Measurements from ENCODE around the gene ZNF552.
"Not testable (repeated sequence)": the region's sequence is repeated elsewhere in the genome, so short reads cannot be mapped to it uniquely, and the experiment has no call there.

Gene ZNF552

GRCh38 chr19:57812975-57813820, 1.5 kb downstream of the ZNF552 start:
- not testable (repeated sequence) for H3K27me3 ChIP-seq (ENCODE audit: insufficient read depth, low read length); H3K4me1 ChIP-seq (ENCODE audit: insufficient read depth, low read length); H3K9me3 ChIP-seq (ENCODE audit: low read length); H2AFZ ChIP-seq (ENCODE audit: low read depth, low read length); H3K4me3 ChIP-seq (ENCODE audit: low read length)
- peaks cover 16% of the 10 kb centered on the region for H3K36me3 ChIP-seq (ENCODE audit: insufficient read depth, low read length)

GRCh38 chr19:57812226-57812625, 2.5 kb downstream of the ZNF552 start:
- H3K36me3 ChIP-seq (ENCODE audit: insufficient read depth, low read length), result peaks cover 23% of the 10 kb centered on the region
- no peak overlapping the region for H2AFZ ChIP-seq (ENCODE audit: low read depth, low read length)

GRCh38 chr19:57810410-57811295, 4.1 kb downstream of the ZNF552 start:
- H3K4me1 ChIP-seq (ENCODE audit: insufficient read depth, low read length); H3K9me3 ChIP-seq (ENCODE audit: low read length); H3K4me3 ChIP-seq (ENCODE audit: low read length); H2AFZ ChIP-seq (ENCODE audit: low read depth, low read length); H3K27me3 ChIP-seq (ENCODE audit: insufficient read depth, low read length): not testable (repeated sequence)
- H3K36me3 ChIP-seq (ENCODE audit: insufficient read depth, low read length), result peaks cover 28% of the 10 kb centered on the region

More at GRCh38 chr19:57812226-57812625, 2.5 kb downstream of the ZNF552 start:
- H3K9me3 ChIP-seq (ENCODE audit: low read length), result no peaks in the 10 kb centered on the region
- H3K27me3 ChIP-seq (ENCODE audit: insufficient read depth, low read length), result no peaks in the 10 kb centered on the region
- no peak overlapping the region for H3K4me3 ChIP-seq (ENCODE audit: low read length)
- H3K4me1 ChIP-seq (ENCODE audit: insufficient read depth, low read length), result peaks cover 10% of the 10 kb centered on the region

- peaks cover 25% of the 10 kb centered on the region for H3K36me3 ChIP-seq (ENCODE audit: insufficient read depth, low read length)
- H3K4me3 ChIP-seq (ENCODE audit: low read length), result no peak overlapping the region
- no peaks in the 10 kb centered on the region for H3K27me3 ChIP-seq (ENCODE audit: insufficient read depth, low read length)
- no peak overlapping the region for H2AFZ ChIP-seq (ENCODE audit: low read depth, low read length)
- H3K9me3 ChIP-seq (ENCODE audit: low read length), result no peaks in the 10 kb centered on the region
- peaks cover 12% of the 10 kb centered on the region for H3K4me1 ChIP-seq (ENCODE audit: insufficient read depth, low read length)
These were observed 7.2 kb downstream of the ZNF552 start for GRCh38 chr19:57807541-57807940.

- Histone ChIP-seq H2AFZ (ENCODE audit: low read depth, low read length) (peak overlapping the region; percentile 95), H3K9me3 (ENCODE audit: low read length) (no peaks in the 10 kb centered on the region), H3K27me3 (ENCODE audit: insufficient read depth, low read length) (no peaks in the 10 kb centered on the region), H3K4me1 (ENCODE audit: insufficient read depth, low read length) (peaks cover 12% of the 10 kb centered on the region), H3K4me3 (ENCODE audit: low read length) (peak overlapping the region; percentile 61), H3K36me3 (ENCODE audit: insufficient read depth, low read length) (peaks cover 21% of the 10 kb centered on the region)
These were observed 11.0 kb downstream of the ZNF552 start for GRCh38 chr19:57803594-57804325.

- H3K27me3 ChIP-seq (ENCODE audit: insufficient read depth, low read length), result no peaks in the 10 kb centered on the region
- peak overlapping the region; percentile 61 for H3K4me3 ChIP-seq (ENCODE audit: low read length)
- H3K4me1 ChIP-seq (ENCODE audit: insufficient read depth, low read length), result peaks cover 12% of the 10 kb centered on the region
- H3K9me3 ChIP-seq (ENCODE audit: low read length), result no peaks in the 10 kb centered on the region
- peaks cover 17% of the 10 kb centered on the region for H3K36me3 ChIP-seq (ENCODE audit: insufficient read depth, low read length)
- H2AFZ ChIP-seq (ENCODE audit: low read depth, low read length), result peak overlapping the region; percentile 95
These were observed 11.5 kb downstream of the ZNF552 start for GRCh38 chr19:57803265-57803593.

GRCh38 chr19:57802269-57802668, 12.4 kb downstream of the ZNF552 start:
- H3K4me1 ChIP-seq (ENCODE audit: insufficient read depth, low read length), result peaks cover 12% of the 10 kb centered on the region
- H3K4me3 ChIP-seq (ENCODE audit: low read length), result no peak overlapping the region

GRCh38 chr19:57800696-57801095, 14.0 kb downstream of the ZNF552 start:
- Histone ChIP-seq H3K27me3 (ENCODE audit: insufficient read depth, low read length) (no peaks in the 10 kb centered on the region), H3K36me3 (ENCODE audit: insufficient read depth, low read length) (peaks cover 12% of the 10 kb centered on the region), H2AFZ (ENCODE audit: low read depth, low read length) (no peak overlapping the region), H3K4me3 (ENCODE audit: low read length) (no peak overlapping the region), H3K9me3 (ENCODE audit: low read length) (peaks cover 1% of the 10 kb centered on the region), H3K4me1 (ENCODE audit: insufficient read depth, low read length) (peaks cover 12% of the 10 kb centered on the region)

More at GRCh38 chr19:57802269-57802668, 12.4 kb downstream of the ZNF552 start:
- Histone ChIP-seq H3K27me3 (ENCODE audit: insufficient read depth, low read length) (no peaks in the 10 kb centered on the region), H2AFZ (ENCODE audit: low read depth, low read length) (no peak overlapping the region), H3K36me3 (ENCODE audit: insufficient read depth, low read length) (peaks cover 9% of the 10 kb centered on the region), H3K9me3 (ENCODE audit: low read length) (no peaks in the 10 kb centered on the region)

GRCh38 chr19:57796580-57796979, 18.1 kb downstream of the ZNF552 start:
- H3K36me3 ChIP-seq (ENCODE audit: insufficient read depth, low read length), result peaks cover 19% of the 10 kb centered on the region
- H3K9me3 ChIP-seq (ENCODE audit: low read length); H2AFZ ChIP-seq (ENCODE audit: low read depth, low read length); H3K4me1 ChIP-seq (ENCODE audit: insufficient read depth, low read length); H3K4me3 ChIP-seq (ENCODE audit: low read length); H3K27me3 ChIP-seq (ENCODE audit: insufficient read depth, low read length): not testable (repeated sequence)

GRCh38 chr19:57789288-57789687, 25.4 kb downstream of the ZNF552 start:
- no peak overlapping the region for H2AFZ ChIP-seq (ENCODE audit: low read depth, low read length)
- no peaks in the 10 kb centered on the region for H3K27me3 ChIP-seq (ENCODE audit: insufficient read depth, low read length)
- no peak overlapping the region for H3K4me3 ChIP-seq (ENCODE audit: low read length)
- H3K4me1 ChIP-seq (ENCODE audit: insufficient read depth, low read length), result no peaks in the 10 kb centered on the region
- peaks cover 51% of the 10 kb centered on the region for H3K9me3 ChIP-seq (ENCODE audit: low read length)
- peaks cover 45% of the 10 kb centered on the region for H3K36me3 ChIP-seq (ENCODE audit: insufficient read depth, low read length)

GRCh38 chr19:57788114-57788692, 26.5 kb downstream of the ZNF552 start:
- H2AFZ ChIP-seq (ENCODE audit: low read depth, low read length), result no peak overlapping the region
- H3K36me3 ChIP-seq (ENCODE audit: insufficient read depth, low read length), result peaks cover 46% of the 10 kb centered on the region
- peaks cover 51% of the 10 kb centered on the region for H3K9me3 ChIP-seq (ENCODE audit: low read length)

GRCh38 chr19:57786906-57787305, 27.8 kb downstream of the ZNF552 start:
- H3K27me3 ChIP-seq (ENCODE audit: insufficient read depth, low read length), result no peaks in the 10 kb centered on the region
- H3K9me3 ChIP-seq (ENCODE audit: low read length), result peaks cover 51% of the 10 kb centered on the region
- no peak overlapping the region for H2AFZ ChIP-seq (ENCODE audit: low read depth, low read length)
- H3K4me1 ChIP-seq (ENCODE audit: insufficient read depth, low read length), result no peaks in the 10 kb centered on the region
- H3K36me3 ChIP-seq (ENCODE audit: insufficient read depth, low read length), result peaks cover 48% of the 10 kb centered on the region
- no peak overlapping the region for H3K4me3 ChIP-seq (ENCODE audit: low read length)

More at GRCh38 chr19:57788114-57788692, 26.5 kb downstream of the ZNF552 start:
- no peak overlapping the region for H3K4me3 ChIP-seq (ENCODE audit: low read length)
- no peaks in the 10 kb centered on the region for H3K27me3 ChIP-seq (ENCODE audit: insufficient read depth, low read length)
- no peaks in the 10 kb centered on the region for H3K4me1 ChIP-seq (ENCODE audit: insufficient read depth, low read length)

Data from neuron (in vitro differentiated cells).